NCI-H1436 treated with DMSO at 0.1 percent for 48 hours (cell line): ENCODE measurements around the gene COBL.

ENCODE experiments used
- DNase-seq: peaks from one replicate; lab custom pipeline; 2025; lab: John Stamatoyannopoulos, UW

COBL gene

GRCh38 chr7:51021906-51022570, 294.6 kb downstream of the COBL start:
- no peak for DNase-seq

- DNase-seq, result no peak
Measured at GRCh38 chr7:51020944-51021343, 295.7 kb downstream of the COBL start.

GRCh38 chr7:51019891-51020870, 296.4 kb downstream of the COBL start:
- DNase-seq, result no peak

- no peak for DNase-seq
Measured at GRCh38 chr7:51019191-51019844, 297.3 kb downstream of the COBL start.

GRCh38 chr7:51017576-51018535, 298.8 kb downstream of the COBL start:
- DNase-seq, result no peak

GRCh38 chr7:51016546-51016945, 300.1 kb downstream of the COBL start:
- no peak for DNase-seq

- DNase-seq, result no peak
Measured at GRCh38 chr7:51015581-51015980, 301.0 kb downstream of the COBL start.

- DNase-seq, result no peak
Measured at GRCh38 chr7:51014811-51015210, 301.8 kb downstream of the COBL start.

GRCh38 chr7:51013861-51014511, 302.6 kb downstream of the COBL start:
- DNase-seq, result no peak

- DNase-seq, result no peak
Measured at GRCh38 chr7:51013218-51013786, 303.3 kb downstream of the COBL start.

GRCh38 chr7:51012569-51013217, 303.9 kb downstream of the COBL start:
- DNase-seq, result no peak

GRCh38 chr7:51011710-51012350, 304.8 kb downstream of the COBL start:
- DNase-seq, result no peak

- DNase-seq, result no peak
Measured at GRCh38 chr7:51010534-51010933, 306.1 kb downstream of the COBL start.

GRCh38 chr7:51009716-51010496, 306.7 kb downstream of the COBL start:
- no peak for DNase-seq

- DNase-seq, result no peak
Measured at GRCh38 chr7:51007551-51008505, 308.8 kb downstream of the COBL start.

- no peak for DNase-seq
Measured at GRCh38 chr7:51006483-51007235, 309.9 kb downstream of the COBL start.

- no peak for DNase-seq
Measured at GRCh38 chr7:51005074-51005473, 311.5 kb downstream of the COBL start.
